NCI-H748 (cell line): ENCODE data around the gene ACTR3.

Source experiments
- DNase-seq: peaks from one replicate; lab custom pipeline; 2025; ENCODE audit not compliant: unreplicated experiment; lab: John Stamatoyannopoulos, UW

The ACTR3 gene

DNA sequence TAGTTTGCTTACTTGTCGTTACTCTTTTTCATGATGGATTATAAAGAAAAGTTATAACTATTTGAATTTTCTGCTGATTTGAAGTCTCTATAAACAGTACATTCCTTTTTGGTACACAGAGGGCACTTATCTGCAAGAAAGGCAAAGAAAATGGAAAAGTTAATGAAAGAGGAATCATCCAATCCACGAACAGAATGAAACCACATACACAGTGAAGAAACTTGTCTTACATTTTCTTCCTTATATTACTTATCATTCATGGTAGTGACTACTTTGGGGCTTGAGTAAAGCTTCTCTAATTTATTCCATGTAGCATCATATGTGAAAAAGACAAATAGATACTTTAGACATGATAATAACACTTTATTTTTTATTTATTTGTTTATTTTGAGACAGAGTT, 14.8 kb upstream of the ACTR3 start:
- no peak for DNase-seq

DNA sequence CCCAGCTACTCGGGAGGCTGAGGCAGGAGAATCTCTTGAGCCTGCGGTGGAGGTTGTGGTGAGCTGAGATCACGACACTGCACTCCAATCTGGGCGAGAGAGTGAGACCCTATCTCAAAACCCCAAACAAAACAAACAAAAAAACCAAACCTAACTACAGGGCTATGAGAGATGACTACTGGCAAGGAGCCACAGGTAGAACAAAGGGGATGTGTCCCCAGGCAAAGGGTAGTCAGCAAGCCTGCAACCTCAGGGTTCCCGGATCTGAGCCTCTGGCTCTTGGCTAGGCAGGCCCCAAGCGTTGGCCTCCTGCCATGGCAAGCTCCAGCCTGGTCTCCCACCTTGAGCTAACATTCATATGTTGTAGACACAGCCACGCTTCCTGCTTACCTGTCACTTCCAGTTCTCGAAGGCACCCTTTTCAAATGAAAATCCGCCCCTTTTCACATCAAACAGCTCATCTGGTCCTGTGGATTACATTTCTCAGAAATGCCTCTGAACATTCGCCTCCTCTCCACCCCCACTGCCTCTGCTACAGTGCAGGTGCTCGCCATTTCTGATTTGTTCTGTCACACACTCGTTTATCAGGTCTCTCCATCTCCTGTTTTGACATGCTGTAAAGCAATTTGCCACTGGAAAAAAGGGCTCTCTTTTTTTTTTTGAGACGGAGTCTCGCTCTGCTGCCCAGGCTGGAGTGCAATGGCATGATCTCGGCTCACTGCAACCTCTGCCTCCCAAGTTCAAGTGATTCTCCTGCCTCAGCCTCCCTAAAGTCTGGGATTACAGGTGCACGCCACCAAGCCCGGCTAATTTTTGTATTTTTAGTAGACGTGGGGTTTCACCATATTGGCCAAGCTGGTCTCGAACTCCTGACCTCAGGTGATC, 13.1 kb upstream of the ACTR3 start:
- DNase-seq = peak; percentile 80

DNA sequence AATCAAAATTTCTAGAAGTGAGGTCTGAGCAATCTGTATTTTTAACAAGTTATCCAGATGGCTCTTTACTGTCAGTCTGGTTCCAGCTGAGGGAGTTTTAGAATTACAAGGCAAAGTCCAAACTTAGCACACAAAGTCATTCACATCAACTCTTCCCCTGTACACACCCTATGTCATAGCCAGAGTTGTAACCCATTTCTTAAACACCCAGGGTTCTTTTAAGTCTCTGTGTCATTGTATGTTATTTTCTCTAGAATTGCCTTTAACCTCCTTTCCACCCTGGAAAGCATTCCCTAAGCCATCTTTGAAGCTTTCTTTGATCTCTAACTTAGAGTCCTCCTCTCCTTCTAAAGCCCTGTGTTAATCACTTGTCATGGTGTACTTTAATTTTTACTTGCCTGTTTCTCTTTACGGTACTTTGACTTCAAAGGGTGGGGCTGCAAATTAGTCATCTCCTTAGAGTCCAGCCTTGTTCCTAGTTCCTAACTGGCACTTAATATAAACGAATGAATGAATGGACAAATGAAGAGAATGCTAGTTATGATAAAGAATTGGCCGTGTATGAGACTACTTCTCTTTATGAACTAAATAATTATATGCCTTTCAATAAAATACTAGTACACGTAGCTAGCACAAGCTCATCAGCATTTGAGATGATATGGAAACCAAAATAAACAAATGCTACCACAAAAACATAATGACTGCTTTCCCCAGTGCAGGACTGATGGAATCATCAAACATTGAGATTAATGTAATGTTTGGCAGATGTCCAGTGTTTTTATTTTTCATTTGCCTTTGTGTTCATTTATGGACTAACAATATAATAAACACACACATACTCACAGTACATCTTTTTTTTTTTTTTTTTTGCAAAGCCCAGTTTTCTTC, 11.9 kb upstream of the ACTR3 start:
- peak; percentile 56 for DNase-seq

DNA sequence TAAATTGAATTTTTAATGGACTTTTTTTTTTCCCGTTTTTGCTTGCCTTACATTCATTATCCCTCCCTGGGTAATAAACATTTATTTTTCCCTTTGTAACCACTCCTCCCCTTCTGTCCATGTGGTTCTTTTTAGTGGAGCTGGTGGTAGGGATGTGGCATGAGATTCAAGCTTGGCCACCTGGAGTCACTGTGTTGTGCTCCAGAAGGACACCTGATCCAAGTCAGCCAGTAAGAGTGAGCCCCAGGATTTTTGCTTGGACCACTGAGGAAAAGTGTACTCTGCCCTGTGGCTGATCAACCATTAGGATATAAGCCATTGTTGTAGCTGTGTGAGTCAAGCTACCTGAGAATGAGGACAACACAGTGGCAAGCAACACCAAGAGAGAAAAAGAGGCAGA, 11.1 kb upstream of the ACTR3 start:
- DNase-seq = peak; percentile 39

DNA sequence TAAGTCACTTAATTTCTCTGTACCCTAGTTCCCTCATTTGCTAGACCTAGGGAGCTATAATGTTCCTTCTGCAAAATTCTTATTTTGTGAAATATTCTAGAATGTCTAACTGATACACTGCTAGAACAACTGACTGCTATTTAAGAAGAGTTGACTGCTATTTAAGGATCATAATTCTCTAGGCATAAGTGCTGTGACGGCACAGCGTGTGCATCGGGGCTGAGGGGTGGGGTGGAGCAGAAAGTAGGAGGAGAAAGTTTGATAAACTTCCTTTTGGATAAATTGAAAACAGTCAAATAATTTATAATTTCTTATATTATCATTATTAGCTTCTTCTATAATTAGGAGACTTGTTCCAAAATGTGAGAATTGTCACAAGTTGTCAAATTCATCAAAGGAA, 10.4 kb upstream of the ACTR3 start:
- no peak for DNase-seq

DNA sequence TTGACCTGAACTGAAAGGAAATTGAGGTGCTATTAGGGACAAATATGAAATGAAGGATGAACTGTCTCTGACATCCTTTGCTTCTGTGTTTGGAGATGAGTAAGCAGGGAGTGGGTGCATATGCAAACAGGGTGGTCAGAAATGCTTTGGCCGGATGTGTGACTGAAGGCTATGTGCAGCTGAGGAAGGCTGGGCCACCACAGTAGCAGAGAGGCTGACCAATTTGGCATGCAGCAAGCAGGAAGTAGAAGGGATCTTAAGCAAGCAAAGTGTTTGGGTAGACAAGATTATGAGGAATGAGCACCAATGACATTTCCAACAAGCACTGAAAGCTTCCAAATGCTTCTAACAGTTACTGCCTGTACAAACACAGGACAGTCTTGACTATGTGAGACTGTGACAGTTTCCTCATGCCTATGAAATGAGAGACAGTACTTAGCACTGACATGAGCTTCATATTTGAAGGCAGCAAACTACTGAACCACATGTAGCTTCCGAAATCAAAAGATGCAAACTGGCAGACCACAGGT, 3.3 kb upstream of the ACTR3 start:
- DNase-seq = no peak

DNA sequence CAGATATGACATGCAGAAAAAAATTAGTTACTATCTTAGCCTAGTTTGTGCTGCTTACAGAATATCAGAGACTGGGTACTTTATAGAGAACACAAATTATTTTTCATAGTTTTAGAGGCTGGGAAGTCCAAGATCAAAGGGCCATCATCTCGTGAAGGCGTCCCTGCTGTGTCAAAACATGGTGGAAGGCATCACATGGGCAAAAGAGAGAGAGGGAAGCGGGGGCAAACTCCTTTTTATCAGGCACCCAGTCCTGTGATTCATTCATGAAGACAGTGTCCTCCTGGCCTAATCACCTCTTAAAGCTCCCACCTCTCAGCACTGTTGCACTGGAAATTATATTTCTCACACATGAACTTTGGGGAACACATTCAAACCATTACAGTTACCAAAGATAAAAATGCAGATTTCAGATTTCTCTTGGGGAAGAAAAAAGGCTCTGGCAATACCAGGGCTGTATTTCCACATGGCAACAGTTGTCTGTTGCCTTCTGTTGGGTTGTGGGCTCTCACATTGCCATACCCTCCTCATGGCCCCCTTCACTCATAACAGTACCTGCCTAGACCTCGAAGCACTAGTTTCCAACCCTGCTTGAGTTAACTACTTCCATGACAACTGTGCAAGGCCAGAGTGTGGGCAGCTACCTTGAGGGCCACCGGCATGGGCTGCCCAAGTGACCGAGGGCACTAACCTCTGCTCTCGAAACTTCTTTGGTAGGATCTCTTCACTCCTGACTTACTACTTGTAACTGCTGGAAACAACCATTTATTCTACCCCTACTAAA, 2.7 kb upstream of the ACTR3 start:
- no peak for DNase-seq

DNA sequence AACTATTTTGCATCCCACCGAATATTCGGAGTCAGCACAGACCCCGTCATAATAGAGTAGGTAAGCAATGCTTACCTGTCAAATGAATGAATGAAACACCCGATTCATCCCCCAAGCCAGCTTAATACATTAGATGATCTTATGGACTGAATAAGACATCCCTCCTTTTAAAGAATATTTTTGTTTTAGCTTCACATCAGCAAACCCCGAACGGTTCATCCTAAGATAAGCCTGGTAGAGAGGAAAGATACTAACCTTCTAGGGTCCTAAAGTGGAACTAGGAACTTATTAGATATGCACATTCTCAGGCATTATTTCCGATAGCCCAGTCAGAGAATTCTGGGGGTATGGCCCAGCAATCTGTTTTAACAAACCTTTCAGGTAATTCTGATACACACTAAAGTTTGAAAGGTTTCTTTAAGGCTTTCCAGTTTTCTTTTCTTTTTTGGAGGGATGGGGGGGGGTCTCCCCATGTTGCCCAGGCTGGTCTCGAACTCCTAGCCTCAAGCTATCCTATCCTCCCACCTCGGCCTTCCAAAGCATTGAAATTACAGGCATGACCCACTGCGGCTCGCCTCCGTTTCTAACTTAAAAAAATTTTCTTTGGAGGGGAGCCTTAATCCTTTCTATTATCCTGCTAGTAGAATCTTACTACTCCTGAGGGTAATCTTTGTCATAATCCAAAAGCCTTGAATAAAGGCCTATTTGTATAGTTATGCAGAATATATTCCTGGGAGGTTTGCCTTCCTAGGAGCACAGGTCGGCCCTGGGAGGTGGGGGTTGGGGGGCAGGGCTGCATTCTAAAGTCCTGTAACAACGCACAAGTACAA, 1.0 kb upstream of the ACTR3 start:
- DNase-seq = no peak

DNA sequence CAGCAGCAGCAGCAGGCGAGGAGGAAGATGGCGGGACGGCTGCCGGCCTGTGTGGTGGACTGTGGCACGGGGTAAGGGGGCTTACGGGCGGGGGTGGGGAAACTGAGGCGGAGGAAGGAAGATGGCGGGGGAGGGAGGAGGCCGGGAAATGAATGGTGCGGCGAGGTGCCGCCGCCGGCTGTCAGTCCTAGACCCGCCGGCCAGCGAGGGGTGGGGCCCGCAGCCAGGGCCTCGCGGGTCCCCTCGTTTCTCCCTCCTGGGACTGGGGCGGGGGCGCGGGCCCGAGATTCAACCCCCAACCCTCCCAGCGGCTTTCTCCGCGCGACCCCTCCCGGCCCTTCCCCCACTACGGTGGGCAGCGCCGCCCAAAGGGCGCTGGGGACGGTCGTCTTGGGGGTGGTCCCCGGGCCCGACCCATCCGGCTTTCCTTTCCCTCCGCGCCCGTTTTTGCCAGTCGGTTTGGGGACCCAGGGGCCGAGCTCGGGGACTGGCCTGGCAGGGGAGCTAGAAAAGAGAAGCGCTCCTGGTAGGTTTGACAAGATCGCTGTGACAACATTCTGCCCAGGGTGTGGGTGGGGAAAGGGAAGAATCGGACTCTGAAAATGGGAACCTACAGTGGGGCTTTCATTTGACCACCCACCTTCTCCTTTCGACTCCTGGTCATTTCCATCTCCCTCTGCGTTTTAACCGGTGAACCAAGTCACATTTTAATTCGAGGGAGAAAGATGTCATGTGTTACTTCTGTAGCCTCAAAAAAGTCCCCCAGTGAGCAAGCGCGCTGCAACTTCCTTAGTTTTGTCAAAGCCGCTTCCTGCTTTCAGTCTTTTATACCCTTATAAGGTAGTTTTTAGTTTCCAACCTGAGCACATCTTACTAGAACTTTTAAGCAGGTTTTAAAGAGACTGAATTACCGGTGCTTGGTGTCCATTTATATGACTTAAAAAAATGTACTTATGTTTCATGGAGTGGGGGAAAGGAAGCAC, 655 bp downstream of the ACTR3 start:
- peak; percentile 46 for DNase-seq

DNA sequence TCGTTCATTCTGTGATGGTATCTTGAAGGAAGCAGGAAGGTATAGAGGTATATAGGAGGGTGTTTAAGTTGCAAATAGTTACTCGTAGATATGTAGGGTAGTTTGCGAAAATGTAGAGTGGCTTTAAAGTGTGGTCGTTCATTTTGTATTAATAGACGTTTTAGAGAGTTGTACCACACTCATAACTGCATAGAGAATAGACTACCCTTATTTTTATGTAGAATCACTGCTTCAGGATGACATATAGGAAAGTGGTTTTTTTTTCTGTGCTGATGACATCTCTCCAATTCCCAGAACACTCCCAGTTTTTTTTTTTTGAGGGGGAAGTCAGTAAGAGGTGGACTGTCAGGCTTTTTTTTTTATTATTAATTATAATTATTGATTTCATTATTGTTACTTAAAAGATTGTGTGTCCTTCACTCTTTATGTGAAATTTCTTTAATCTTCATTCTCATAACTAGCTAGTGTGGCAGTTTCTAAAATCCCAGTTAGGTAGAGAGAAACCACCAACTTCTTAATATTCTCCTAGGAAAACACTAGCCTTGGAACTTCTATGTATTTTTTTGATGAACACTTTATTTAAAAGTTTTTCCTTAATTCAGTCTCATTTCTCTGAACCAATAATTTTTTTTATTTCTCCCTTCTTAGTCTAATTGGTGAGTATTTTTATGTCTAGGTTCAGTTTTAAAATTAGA, 1.5 kb downstream of the ACTR3 start:
- DNase-seq = no peak

DNA sequence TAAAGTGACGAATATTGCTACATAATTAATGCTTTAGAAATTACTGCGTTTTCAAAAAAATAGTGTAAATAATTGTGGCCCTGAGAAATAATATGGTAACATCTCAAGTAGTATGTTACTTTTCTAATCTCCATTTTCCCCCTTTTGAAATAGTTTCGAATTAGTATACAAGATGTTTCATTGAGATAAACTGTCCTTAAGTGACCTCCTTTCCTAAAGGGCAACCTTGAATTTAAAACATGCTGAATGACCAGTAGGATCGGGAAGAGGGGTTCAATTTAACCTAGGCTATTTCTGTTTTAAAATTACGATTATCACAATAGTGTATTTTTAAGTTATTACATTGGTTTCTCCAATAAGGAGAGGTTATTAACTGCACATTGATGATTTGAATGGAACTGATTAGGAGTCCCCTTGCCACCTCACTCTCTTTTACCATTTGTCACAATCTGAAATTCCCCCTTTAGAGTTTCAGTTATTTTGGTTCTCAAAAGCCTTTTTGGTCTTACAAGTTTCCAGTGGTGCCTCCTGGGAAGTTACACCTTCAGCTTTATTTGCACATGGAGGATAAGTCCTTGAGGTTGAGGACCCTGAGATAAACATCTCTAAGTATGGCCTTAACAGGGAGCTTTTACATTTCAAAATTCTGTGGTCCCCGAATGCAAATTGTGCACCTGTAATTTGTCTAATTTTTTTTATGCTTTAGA, 2.3 kb downstream of the ACTR3 start:
- DNase-seq = no peak

DNA sequence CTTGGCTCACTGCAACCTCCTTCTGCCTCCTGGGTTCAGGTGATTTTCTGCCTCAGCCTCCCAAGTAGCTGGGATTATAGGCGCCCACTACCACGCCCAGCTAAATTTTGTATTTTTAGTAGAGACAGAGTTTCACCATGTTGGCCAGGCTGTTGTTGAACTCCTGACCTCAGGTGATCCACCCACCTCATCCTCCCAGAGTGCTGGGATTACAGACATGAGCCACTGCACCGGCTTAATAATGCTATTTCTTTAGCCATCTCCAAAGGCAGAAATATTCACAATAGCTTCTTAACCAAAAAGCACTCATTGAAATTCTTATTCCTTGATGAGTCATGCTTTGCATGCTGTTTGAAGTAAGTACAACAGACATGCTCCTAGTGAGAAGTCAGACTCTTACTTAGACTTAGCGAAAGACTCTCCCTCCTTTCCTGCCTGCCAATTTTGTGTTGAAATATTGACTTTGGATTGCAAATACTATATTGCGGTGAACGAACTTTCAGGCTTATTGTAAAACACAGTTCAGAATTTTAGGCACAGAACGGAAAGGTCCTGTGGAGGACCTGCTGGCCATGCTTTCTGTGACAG, 4.4 kb downstream of the ACTR3 start:
- DNase-seq = no peak

DNA sequence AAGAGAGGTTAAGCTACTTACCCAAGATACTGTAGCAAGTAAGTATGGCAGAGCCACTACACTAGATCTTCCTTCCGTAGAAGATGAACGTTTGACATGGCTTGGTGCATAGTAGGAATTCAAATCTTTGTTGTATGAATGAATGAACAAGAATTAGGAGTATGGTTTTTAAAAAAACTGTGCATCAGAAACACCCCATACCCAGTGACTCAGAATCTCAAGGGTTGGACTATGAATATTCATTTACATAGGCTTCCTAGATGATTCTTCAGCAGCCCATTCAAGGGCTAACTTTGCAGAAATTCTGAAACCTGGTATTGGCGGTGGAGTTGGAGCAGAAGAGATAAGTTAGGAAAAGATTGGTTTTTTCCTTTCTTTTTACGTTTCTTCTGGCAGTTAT, 5.4 kb downstream of the ACTR3 start:
- no peak for DNase-seq

DNA sequence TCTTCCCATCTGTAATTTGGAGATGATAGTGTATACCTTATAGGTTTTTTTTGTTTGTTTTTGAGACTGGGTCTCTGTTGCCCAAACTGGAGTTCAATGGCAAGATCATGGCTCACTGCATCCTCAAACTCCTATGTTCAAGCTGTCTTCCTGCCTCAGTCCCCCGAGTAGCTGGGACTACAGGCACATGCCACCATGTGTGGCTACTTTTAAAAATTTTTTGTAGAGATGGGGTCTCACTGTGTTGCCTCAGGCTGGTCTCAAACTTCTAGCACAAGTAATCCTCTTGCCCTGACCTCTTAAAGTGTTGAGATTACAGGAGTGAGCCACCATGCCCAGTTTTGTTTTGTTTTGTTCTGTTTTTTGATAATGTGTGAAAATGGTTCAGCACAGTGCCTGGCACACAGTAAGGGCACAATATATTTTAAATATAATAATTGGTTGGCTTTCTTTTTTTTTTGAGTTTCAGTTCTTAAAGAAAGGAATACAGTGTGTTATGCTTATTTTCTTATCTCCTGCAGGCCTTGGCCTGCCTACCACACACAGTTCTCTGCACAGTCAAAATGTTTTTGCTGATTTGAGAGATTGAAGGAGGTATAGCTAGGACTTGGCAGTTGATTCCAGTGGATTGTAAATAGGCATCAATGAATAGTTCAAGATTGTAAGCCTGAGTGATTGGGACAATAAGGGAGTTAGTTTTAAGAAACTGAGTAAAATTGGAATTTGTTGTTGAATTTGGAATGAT, 6.1 kb downstream of the ACTR3 start:
- no peak for DNase-seq

DNA sequence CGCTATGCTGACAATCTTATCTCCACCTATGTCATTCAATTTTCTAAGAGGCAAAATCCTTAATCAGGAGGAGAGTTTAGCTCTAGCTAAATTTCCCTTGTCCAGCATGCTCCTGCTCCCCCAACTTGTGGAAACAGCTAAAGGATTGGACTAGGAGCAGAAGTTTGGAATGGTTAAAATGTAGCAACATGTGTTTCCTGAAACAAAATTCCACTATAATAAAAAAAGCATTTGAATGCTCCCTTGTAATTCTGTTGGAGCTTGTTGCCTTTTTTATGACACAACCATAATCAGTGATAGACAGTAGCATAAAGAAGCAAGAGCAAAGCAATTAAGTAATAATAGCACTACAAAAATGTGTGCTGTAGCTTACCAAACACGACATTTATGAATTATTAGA, 6.9 kb downstream of the ACTR3 start:
- no peak for DNase-seq

DNA sequence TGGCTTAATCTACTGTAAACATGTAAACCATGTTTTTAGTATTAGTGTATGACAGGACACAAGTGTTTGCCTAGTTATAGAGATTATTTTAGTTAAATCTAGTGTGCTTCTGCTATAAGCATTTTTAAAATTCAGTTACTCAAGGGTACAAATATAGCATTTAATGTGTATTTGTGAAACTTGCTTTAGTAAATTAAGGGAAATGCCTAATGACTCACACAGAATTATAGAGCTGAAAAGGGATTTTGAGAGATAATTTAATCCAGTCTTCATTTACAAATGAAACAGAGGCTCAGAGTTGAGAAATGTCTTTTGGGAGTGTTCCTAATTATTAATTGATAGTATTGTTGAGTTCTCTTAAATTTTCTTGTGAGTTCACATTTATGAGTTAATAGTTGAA, 8.2 kb downstream of the ACTR3 start:
- DNase-seq = no peak

DNA sequence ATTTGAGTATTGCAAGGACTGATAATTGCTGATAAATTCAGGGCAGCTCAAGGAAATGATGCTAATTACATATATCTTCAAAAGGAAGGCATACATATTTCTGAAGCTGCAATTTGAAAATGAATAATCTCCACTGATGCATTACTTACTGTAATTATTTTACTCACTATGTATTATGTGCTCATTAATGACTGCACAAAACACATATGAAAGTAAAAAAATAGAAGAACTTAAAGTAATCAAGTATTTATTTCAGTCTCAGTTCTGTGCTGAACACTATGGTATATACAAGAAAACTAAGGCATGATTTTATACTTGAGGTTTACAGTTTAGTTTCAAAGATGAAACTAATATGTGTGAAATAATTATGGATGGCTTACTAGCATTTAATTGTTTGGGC, 9.3 kb downstream of the ACTR3 start:
- no peak for DNase-seq
